Measurements from ENCODE around the gene MYOZ3.

MYOZ3 gene, protein sequence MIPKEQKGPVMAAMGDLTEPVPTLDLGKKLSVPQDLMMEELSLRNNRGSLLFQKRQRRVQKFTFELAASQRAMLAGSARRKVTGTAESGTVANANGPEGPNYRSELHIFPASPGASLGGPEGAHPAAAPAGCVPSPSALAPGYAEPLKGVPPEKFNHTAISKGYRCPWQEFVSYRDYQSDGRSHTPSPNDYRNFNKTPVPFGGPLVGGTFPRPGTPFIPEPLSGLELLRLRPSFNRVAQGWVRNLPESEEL

DNA sequence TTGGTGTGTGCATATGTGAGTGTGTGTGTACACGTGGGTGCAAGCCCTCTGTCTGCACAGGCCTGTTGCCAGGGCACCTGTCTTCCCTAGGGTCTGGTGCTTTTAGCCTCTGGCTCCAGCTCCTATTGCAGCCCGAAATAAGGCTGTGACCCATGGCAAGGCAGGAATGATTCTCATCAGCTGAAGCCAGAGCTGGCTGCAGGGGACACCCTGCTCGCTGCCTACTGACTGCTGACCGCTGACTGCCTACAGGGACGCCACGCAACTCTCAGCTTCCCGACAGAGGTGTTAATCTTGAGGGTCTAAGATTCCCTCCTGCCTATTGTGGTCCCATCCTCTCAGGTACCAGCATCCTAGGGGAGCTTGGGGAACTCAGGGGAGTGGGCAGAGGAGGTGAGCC lies at the start of gene MYOZ3:
MYOZ3 (plus strand) TSS at position 166 of the 400 bp plus-strand sequence. CDS start 1,691 bp downstream, outside the sequence.
- DNase-seq: no peak

DNA sequence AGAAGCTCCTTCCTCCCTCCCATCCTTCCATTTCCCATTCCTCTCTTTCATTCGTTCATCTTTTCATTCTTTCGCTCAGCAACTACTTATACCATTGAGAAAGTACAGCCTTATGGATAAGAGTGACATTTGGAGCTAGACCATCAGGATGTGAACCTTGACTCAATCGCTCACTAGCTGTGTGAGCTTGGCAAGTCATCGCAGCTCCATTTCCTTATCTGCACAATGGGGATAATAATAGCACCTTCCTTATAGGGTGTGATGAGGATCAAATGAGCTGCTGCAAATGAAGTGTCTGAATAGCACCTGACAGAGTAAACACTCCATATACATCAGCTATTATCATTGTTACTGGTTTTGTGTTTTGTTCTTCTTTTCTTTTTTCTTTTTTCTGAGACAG lies 48.6 kb upstream of the MYOZ3 start:
- DNase-seq: no peak

DNA sequence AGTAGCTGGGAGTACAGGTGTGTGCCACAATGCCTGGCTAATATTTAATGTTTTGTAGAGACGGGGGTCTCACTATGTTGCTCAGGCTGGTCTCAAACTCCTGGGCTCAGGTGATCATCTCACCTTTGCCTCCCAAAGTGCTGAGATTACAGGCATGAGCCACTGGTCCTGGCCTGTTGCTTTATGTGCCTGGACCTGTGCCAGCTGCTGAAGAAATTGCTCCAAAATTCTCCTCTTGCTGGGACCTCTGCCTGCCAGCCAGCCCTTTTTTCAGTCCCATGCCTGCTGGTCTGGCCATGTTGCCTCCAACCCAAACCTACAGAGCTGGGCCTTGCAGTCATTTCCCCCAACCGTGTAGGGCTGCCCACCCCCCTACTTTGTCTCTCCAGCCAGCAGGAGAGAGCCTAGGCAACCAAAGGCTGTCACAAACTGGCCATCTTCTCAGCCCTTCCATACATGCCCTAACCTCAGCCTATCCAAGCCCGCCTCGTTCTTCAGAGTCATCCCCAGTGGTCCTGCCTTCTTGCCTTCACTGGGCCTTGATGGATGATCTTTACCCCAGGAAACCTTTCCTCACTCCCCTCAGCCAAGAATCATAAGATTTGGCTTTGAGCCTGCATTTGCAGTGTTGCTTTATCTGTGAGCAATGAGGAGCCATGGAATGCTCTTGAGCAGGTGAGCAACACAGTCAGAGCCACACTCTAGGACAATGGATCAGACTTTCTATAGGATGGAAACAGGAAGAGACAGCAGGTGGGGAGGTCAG lies 48.0 kb upstream of the MYOZ3 start:
- no peak for DNase-seq

DNA sequence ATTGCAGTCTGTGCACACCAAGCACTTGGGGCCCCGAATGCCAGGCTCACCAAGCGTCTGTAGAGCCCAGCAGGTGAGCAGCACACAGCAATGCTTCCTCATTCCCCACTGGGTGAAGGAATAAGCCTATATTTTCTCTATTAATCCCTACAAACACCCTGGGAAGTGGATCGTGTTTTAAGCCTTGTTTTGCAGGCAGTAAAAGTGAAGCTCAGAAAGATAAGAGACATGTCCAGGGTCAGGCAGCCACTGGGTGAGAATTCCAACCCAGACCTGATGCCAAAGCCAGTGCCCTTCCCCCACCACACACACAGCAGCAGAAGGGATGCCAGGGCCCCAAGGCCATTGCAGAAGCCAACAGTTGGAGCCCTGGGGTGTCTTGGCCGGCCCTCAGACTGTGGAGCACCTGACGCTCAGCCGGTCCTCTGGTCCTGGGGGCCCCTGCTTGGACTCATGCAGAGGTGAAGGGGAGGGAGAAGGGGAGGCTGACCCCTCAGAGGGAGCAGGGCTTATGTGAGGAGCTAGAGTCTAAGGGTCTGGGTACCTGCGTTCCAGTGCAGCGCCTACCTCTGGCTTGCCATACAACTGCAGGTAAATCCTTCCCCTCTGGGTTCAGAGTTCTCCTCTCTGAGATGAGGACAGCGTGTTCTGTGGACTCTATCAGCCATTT lies 46.9 kb upstream of the MYOZ3 start:
- DNase-seq: no peak

DNA sequence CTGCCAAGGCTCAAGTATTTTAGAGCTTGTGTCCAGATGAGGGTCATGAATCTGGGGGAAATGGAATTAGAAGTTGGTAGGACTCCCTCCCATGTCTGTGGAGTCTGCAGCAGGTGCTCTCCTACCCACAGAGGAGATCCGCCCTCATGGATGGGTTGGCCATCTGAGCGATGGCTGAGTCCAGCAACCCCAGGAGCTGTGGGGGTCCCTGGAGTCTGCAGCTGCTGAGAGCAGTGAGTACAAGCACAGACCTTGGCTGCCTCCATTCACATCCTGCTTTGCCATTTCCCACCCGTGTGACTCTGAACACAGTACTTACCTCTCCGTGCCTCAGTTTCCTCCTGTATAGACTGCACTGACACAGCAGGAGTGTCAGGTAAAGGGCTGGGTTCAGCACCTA lies 46.4 kb upstream of the MYOZ3 start:
- no peak for DNase-seq

DNA sequence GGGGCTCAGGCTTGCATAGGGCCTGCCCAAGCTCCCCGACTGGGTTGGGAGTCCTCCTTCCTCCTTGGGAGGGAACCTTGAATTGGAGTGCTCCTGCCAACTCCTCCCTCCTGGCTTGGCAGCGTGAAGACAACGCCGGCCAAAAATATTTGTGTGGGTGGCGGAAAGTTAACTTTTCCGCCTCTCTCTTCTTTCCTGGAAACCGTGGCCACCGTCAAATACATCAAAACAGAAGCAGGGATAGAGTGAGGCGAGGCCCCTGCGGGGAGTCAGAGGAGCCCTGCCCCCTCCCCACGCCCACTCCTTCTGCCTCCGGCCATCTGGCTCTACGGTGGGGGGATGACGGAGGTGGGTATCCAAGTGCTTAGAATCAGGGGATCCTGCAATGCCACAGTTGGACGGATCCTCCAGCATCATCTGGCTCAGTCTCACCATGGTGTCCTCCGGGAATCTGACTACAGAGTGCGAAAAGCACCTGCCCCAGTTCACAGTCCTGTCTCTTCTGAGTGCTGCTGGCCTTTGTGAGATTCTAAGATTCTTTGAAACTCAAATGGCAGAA lies 45.8 kb upstream of the MYOZ3 start:
- no peak for DNase-seq

DNA sequence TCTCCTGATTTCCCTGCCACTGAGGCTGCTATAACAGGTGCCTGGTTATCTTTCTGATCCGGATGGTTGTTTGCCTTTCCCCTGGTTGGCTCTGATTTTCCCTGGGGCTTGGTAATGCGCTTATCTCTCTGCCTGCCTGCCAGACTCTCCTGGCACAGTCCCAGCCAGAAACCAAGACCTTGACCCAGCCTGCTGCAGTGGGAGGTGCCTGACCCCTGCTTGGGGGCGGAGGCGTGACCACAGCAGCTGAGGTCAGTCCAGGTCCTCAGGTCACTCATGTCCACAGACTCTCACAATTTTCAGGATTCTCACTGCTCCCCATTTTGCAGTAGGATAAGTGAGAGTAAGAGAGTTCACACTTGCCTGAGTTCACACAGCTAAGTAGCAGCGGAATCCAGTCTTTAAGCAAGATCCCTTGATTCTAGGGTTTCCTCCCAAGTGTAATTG lies 45.0 kb upstream of the MYOZ3 start:
- DNase-seq: no peak

DNA sequence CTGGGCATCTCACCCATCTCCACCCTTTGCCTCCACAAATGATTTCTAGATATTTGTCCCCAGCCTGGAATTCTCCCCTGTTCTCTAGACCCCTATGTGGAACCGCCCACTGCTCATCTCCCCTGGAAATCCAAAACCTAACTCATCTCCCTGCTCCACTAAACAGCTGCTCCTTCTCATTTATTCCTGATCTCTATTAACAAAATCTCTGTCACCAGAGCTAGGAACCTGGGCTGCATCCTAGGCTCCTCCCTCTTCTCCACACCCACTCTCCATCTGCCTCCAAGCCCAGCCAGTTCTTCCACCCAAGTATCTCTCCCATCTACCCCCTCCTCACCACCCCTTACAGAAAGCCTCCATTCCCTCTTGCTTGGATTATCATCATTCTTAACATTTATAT lies 44.5 kb upstream of the MYOZ3 start:
- no peak for DNase-seq

DNA sequence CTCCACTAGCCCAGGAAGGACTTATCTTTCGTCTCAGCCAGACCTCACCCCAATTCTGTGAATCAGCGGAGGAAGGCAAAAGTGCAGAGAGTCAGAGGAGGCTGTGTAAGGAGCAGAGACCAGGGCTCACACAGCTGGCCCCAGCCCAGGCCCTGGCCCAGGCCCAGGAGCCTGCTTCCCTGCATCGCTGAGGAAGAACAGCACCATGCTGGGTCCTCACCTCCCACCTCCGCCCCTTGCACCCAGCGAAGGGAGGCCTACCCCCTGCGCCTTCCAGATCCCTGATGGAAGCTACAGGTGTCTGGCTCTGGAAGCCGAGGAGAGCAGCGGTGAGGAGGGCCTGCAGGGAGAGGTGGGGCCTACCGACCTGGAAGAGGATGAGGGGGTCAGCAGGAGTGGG lies 42.9 kb upstream of the MYOZ3 start:
- DNase-seq: no peak

DNA sequence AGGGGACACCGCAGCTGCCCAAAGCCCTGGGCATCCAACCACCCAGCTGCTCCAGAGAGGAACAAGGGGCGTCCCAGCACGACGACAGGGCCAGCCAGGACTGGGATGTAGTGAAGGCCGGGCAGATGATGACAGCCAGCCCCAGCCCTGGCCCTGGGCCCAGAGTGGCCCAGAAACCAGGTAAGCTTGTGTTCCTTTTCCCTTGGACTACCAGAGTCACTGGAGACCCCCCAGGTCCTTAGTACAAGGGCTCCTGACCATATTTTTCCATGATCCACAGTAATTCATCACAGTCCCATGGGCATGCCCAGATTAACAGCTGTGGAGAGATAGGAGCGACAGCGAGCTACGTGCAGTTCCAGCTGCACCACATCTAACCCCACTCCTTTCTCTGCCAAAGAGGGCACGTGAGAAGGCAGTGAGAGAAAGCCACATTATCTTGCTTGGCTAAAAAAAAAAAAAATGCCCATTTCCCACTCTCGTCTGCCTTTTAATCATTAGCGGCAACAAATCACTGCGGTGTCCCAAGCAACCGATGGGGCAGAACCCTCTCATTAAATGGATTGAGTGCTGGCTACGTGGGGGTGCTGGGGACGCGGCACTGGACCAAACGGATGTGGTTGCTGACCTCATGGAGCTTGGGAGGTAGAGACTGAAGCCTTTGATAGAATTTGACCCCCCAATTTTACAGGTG lies 42.3 kb upstream of the MYOZ3 start:
- DNase-seq: no peak

DNA sequence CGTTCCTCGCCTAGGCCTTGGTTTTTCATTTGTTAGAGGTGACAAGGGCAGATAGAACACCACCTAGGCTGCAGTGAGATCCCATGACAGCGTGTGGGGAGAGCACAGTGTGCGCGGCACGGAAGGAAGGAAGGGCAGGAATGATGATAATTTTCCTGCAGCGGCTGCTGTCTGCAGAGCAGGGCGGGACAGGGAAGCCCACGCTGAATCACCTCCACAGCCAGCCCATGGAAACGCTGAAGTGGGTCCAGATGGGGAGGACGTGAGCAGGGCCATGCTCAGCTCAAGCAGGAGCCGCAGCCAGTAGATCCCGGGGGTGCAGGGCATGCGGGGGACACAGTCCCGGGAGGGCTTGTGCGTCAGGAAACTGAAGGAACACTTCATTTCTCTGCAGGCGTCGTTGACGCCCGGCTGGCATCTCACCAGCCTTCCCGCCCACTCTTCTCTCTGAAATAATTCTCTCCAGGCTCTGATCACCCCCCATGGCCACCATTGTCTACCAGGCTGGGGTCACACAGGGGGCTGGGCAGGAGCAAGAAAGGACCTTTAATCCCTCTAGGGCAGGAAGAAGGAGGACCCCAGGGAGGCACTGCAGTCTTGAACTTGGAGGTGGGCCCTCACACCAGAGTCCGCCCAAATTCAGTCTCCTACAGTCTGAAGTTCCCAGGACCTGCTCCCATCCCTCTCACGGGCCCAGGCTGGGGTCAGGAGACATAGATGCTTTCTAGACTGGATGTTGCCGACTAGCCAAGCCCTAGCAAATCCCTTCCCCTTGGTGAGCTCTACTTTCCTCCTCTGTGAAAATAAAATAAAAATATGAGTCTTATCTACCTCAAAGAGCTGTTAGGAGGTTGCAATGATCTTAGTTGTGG lies 41.5 kb upstream of the MYOZ3 start:
- DNase-seq: no peak

DNA sequence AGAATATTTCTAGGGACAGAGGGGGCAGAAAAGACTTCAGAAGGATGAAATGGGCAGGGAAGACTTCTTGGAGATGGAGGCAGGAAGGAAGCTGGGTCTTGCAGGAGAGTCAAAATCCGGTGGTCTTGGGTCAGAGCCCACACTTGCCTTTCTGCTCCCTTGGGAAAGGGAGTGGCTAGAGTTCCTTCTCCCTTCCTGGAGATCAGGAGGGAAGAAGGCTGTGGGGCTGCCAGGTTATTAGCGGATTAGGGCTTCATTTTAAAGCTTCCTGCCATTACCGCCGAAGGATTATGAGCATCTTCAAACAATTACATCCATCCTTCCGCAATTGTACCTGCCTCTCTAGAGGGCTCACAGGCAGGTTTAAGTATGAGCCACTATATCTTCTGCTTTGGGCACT lies 39.8 kb upstream of the MYOZ3 start:
- no peak for DNase-seq

DNA sequence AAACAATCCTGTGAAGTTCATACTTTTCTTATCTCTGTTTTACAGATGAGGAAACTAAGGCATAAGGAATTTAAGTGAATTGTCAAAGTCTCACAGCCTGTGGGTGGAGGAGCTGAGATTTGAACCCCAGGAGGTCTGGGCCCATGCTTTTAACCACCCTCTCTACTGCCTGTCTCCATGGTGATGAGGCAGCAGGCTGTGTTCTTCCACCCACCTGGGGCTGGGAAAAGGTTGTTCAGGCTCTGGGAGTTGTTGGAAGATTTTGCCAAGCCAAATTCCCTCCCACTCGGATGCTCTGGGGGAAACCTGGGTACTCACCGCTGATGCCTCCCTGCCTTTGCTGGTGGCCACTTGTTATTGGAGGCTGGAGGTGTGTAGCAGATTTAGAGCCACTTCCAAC lies 38.9 kb upstream of the MYOZ3 start:
- no peak for DNase-seq

DNA sequence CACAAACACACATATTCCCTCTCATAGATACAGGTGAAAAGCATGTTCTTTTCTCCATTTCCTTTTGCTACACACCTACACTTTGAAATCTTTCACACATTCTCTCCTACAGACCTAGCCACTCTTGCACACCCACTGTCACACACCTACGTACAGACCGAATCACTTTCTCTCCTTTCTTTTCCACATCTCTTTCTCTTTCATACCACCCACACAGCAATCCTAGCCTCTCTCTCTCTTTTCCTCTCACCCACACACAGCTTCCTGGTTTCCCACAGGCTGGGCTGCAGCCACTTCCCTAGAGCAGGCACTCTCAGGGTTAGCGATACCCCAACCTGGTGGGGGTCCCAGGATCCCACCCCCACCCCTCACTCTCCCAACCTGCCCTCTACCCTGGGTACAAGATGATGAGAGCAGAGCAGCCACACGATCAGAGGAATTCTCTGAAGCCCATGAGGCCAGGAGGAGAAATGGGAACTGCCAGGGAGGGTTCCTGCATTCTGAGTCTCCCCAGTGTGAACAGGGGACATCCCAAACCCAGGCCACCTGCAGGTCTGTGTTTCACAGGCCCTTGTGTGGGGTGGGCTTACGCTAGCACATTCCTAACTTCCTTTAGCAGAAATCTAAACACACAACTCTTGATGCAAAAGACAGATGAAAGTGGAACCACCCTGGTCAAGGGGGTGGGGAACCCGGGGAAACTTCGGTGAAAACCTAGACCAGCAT lies 37.7 kb upstream of the MYOZ3 start:
- DNase-seq: peak; percentile 53 to 77 (median 72)

DNA sequence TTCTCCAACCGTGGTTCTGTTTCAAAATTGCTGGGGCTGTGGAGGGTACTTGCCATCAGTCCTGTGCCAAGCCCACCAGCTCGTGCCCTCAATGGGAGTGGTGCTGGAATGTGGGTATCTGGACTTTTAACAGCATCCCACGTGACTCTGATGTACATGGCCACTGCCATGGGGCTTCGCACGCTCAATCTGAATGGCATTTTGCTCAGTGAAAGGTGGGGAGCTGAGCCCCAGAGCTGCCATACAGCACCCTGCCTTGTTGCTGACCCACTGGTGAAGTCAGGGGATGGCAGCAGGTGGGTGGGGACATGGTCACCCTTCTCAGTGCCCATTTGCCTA lies 37.2 kb upstream of the MYOZ3 start:
- DNase-seq: no peak

DNA sequence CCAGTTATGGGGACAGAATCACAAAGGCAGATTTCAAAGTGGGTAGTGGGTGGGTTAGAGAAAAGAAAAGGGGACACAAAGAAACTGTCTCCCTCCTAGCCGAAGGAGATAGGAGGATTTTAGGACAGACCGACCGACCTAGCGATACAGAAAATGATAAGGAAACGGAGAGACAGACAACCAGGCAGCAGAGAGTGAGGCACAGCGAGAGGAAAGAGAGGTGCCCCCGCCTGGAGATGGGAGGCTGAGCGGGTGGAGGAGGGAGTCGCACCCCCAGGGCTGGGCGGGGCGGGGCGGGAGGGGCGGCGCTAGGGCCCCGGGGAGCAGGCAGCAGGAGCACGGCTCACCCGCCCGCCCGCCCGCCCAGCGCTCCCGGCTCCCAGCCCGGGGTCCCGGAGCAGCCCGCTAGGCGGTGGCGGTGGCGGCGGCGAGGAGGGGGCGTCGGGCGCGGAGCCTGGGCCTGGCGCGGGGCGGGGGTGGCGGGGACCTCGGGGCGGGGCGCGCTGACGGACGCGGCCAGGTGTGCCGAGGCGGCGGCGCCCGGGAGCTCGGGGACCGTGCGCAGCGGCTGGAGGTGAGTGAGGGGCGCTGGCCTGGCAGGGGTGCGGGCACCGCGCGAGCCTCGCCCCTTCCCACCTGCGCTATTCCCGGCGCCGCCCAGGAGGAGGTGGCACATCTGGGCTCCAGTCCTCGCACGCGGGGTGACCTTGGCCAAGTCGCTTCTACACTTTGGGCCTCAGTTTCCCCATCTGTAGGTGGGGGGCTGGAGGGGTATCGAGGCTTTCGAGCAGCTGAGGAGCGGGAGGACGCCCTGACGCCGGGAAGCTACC lies 36.5 kb upstream of the MYOZ3 start:
- peak in 2 of 3 donors; percentile 22 to 42 for DNase-seq

DNA sequence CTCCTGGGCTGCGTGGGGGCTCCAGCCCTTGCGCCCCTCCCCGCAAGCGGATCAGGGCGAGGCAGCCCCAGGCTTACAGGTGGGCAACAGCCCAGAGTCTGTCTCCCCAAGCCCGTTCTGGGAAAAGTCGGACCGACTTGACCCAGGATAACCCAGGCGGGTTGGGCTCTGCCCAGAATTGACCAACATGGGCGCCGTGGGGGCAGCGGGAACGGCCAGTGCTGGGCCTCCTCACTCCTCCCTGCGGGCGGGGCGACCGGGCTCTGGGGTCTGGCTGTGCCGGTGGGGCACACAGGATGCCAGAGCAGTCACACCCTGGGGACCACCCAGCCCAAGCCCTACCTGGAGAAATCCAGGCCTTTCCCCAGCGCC lies 35.9 kb upstream of the MYOZ3 start:
- no peak for DNase-seq

DNA sequence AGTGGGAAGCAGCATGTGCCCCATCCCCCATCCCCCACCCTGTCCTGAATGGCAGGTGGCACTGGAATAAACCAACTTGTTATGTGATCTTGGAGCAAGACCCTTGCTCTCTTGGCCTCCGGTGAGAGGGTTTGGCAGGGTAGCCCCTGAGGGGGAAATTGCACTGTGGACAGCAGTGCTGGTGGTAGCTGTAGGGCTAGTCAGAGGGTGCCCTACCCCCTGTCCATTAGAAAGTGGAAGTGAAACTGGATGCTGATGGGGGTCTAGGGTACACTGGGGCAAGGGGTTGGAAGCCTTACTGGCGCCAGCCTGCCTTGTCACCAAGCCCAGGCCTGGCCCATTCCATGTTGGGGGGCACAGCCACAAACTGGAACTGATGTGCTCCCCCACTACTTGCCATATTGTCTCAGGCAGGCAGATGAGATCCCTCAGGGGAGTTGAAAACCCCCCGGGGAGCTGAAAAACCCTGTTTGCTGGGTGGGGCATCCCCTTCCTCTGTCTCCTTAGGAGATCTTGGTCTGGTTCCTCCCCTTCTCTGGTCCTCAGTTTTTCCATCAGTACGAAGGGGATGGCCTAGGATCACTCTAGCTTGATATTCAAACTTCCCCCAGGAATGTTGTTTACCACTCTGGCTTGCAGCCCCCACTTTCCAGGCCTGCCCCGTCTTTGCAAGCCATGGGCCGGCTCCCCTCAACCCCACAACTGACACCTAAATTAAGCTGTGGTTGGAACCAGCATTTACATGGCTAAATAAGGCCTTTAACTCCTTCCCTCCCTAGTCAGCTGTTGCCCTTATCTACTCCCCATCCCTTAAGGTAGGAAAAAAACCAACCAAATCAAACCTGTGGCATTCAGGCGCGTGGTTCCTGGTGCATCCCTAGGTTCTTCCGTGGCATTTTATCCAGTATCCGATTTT lies 35.0 kb upstream of the MYOZ3 start:
- DNase-seq: no peak

DNA sequence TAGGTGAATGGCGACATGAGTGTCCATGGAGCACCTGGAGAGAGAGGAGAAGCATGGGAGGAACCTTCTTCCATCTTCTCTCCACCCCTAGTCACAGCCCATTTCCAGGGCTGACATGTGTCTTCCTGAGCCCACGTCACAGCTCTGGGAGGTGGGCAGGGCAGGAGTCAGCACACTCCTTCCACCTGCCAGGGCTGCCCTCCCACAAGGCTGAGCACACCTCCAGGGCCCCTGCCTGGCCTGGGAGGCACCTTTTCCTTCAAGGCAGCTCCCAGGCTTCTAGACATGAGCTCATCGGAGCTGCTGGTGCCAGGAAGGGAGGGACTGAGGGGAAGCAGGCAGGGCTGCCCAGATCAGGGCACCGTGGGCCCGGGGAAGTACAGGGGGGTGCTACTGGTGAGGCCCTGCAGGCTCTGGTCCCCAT lies 34.2 kb upstream of the MYOZ3 start:
- peak in 1 of 3 donors; percentile 42 for DNase-seq

Data from suppressor macrophage treated with lipopolysaccharide for 1 hour (primary cell).